Hepatocyte (in vitro differentiated cells): ENCODE results near the gene FBXO38. TPM values are rescaled to one million over a fixed set of nuclear protein-coding genes. Genes with fewer than 3 reads are reported as not detected.

Source experiments
- DNase-seq: peaks from one replicate; pipeline ENCODE4 v3.0.0-alpha.2; 2016; ENCODE audit warnings: low spot score
- H2AFZ ChIP-seq: fragments of 200-600 bp; sonication (generic); 2 replicates; pipeline ENCODE4 v1.6.0; 2016; ENCODE audit warnings: antibody characterized with exemption, mild to moderate bottlenecking
- H3K27ac ChIP-seq: fragments of 200-600 bp; sonication (generic); 2 replicates; pipeline ENCODE4 v1.5.1; 2016; ENCODE audit warnings: mild to moderate bottlenecking
- H3K27me3 ChIP-seq: fragments of 200-600 bp; sonication (generic); 2 replicates; pipeline ENCODE4 v1.6.1; 2016
- H3K36me3 ChIP-seq: fragments of 200-600 bp; sonication (generic); replicated peaks from 2 replicates; pipeline ENCODE4 v1.5.1; 2016; ENCODE audit warnings: low read depth; ENCODE audit not compliant: insufficient read depth
- H3K4me1 ChIP-seq: fragments of 200-600 bp; sonication (generic); 2 replicates; pipeline ENCODE4 v1.5.1; 2016; ENCODE audit warnings: mild to moderate bottlenecking, moderate library complexity; ENCODE audit not compliant: insufficient read depth
- H3K4me2 ChIP-seq: fragments of 200-600 bp; sonication (generic); 2 replicates; pipeline ENCODE4 v1.6.0; 2016
- H3K4me3 ChIP-seq: fragments of 200-600 bp; sonication (generic); 2 replicates; pipeline ENCODE4 v1.5.1; 2016; ENCODE audit warnings: mild to moderate bottlenecking
- H3K79me2 ChIP-seq: fragments of 200-600 bp; sonication (generic); 2 replicates; pipeline ENCODE4 v1.6.0; 2017; ENCODE audit warnings: mild to moderate bottlenecking
- H3K9me2 ChIP-seq: fragments of 200-600 bp; sonication (generic); replicated peaks from 2 replicates; pipeline ENCODE4 v1.6.0; 2017; ENCODE audit warnings: mild to moderate bottlenecking; ENCODE audit not compliant: insufficient read depth
- H3K9me3 ChIP-seq: fragments of 200-600 bp; sonication (generic); 2 replicates; pipeline ENCODE4 v1.5.1; 2016; ENCODE audit warnings: low read depth, mild to moderate bottlenecking
- H4K20me1 ChIP-seq: fragments of 200-600 bp; sonication (generic); 2 replicates; pipeline ENCODE4 v1.6.0; 2016; ENCODE audit warnings: mild to moderate bottlenecking; ENCODE audit not compliant: insufficient read depth, poor library complexity, severe bottlenecking
- EZH2 ChIP-seq: fragments of 200-600 bp; sonication (generic); IDR thresholded peaks from 2 replicates; pipeline ENCODE4 v1.6.1; 2016; ENCODE audit warnings: antibody characterized with exemption, mild to moderate bottlenecking, borderline replicate concordance
- EZH2phosphoT487 ChIP-seq: fragments of 200-600 bp; sonication (generic); IDR thresholded peaks from one replicate; pipeline ENCODE4 v1.6.1; 2018; ENCODE audit warnings: antibody characterized with exemption, mild to moderate bottlenecking, low read depth, moderate library complexity; ENCODE audit not compliant: unreplicated experiment, severe bottlenecking
- WGBS: methylation state at CpG from one replicate; pipeline ENCODE4 v1.1.6; 2016; ENCODE audit warnings: low lambda C conversion rate; ENCODE audit errors: missing lambda C conversion rate; 5-methylcytosine and 5-hydroxymethylcytosine counted together
- polyA plus RNA-seq: library from polyadenylated mRNA; unstranded; fragments of >200 nt; fragmentation: Nextera tagmentation; extraction: Ambion mirVana; gene quantifications from 2 replicates; pipeline ENCODE4 v1.2.1, GENCODE V29; 2016
- total RNA-seq: library from RNA; depleted of rRNA; stranded (reverse); fragments of >200 nt; gene quantifications from 2 replicates; pipeline ENCODE4 v1.2.3, GENCODE V29; 2014
- TF ChIP-seq, protein P1 (sequence below): fragments of 200-600 bp; sonication (generic); IDR thresholded peaks from 2 replicates; pipeline ENCODE4 v1.5.1; 2016; ENCODE audit warnings: antibody characterized with exemption, mild to moderate bottlenecking; ENCODE audit not compliant: poor library complexity

Gene FBXO38
- total and polyA plus RNA-seq, 2 experiments from 2014 or later, result 17.9 to 48.1 TPM

DNA sequence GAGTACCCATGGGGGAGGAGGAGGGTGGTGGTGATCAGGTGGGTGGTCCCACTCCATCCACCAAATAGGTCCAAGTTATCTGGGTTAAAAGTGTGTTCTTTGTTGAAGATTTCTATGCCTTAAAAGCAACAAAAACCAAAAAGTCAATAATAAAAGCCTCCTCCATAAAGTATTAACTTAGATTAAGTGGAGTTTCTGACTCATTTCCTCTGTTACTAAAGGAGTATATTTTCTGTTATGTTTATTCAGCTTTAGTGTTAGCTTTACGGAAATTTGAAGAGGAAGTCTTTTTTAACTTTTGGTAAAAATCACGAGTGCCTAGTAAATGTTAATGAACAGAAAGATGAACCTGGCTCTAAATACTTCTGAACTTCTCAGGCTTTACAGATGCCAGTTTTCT, 17.8 kb downstream of the FBXO38 start:
- Histone ChIP-seq H3K79me2 (peaks cover 18% of the 10 kb centered on the region), H3K4me2 (no peak overlapping the region), H3K36me3 (no peaks in the 10 kb centered on the region), H3K9me3 (no peaks in the 10 kb centered on the region), H3K27me3 (no peaks in the 10 kb centered on the region), H3K27ac (no peak overlapping the region), H3K9me2 (no peaks in the 10 kb centered on the region), H3K4me3 (no peak overlapping the region), H3K4me1 (peaks cover 3% of the 10 kb centered on the region), H4K20me1 (no peaks in the 10 kb centered on the region), H2AFZ (no peak overlapping the region)
- 80% methylated on average over 2 of the region's 2 CpGs for WGBS
- TF ChIP-seq EZH2 (no peak), EZH2phosphoT487 (no peak)
- TF ChIP-seq, protein P1, sequence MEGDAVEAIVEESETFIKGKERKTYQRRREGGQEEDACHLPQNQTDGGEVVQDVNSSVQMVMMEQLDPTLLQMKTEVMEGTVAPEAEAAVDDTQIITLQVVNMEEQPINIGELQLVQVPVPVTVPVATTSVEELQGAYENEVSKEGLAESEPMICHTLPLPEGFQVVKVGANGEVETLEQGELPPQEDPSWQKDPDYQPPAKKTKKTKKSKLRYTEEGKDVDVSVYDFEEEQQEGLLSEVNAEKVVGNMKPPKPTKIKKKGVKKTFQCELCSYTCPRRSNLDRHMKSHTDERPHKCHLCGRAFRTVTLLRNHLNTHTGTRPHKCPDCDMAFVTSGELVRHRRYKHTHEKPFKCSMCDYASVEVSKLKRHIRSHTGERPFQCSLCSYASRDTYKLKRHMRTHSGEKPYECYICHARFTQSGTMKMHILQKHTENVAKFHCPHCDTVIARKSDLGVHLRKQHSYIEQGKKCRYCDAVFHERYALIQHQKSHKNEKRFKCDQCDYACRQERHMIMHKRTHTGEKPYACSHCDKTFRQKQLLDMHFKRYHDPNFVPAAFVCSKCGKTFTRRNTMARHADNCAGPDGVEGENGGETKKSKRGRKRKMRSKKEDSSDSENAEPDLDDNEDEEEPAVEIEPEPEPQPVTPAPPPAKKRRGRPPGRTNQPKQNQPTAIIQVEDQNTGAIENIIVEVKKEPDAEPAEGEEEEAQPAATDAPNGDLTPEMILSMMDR, result no peak
- DNase-seq, result no peak

DNA sequence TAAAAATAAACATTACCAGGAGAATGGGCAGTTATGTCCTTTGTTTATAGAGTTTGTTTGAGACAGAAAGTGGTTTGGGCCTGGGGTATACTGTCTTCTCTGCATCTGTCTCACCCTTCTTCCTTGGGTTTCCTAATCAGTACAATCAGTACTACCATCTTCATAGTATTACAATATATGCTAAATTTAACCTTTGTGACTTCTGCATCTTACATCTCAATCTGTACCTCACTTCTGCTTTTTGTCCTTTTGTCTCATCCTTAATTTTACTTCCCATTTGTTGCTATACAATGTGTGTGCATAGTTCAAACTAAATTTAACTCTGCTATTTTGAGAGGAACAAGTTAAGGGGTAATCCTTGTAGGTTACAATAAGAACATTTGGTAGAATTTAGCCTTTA, 19.6 kb downstream of the FBXO38 start:
- no peaks in the 10 kb centered on the region for H3K36me3 ChIP-seq
- H3K27ac ChIP-seq, result no peak overlapping the region

DNA sequence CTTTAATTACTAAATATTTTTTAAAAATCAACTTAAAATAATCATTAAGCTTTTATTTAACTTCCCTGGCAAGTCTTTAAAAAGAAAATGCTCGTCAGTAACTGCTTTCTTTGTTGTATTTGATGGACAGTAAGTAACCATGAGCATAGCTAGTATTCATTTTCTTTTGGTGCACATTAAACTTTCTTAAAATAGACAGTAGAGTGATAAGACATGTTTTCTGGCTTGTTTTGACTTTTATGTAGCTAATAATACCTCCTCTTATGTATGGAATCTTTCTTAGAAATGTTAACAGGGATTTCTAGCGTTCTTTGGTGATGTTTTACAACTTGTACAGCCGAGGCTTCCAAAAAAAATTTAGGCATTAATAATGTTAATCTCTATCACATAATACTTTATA, 22.6 kb downstream of the FBXO38 start:
- no peaks in the 10 kb centered on the region for H3K9me2 ChIP-seq
- no peaks in the 10 kb centered on the region for H3K9me3 ChIP-seq
- no peak overlapping the region for H2AFZ ChIP-seq
- no peaks in the 10 kb centered on the region for H3K27me3 ChIP-seq
- 94% methylated on average over 3 of the region's 3 CpGs for WGBS
- H3K4me3 ChIP-seq, result no peak overlapping the region
- no peaks in the 10 kb centered on the region for H3K4me1 ChIP-seq
- no peaks in the 10 kb centered on the region for H4K20me1 ChIP-seq
- H3K27ac ChIP-seq, result no peak overlapping the region
- no peak overlapping the region for H3K4me2 ChIP-seq
- no peaks in the 10 kb centered on the region for H3K36me3 ChIP-seq
- no peak for DNase-seq
- H3K79me2 ChIP-seq, result peaks cover 5% of the 10 kb centered on the region
- TF ChIP-seq EZH2phosphoT487 (no peak), EZH2 (no peak)

More for the DNA sequence above, 19.6 kb downstream of the FBXO38 start:
- TF ChIP-seq EZH2 (no peak), EZH2phosphoT487 (no peak)
- TF ChIP-seq, protein P1, result no peak
- DNase-seq, result no peak
- no peak overlapping the region for H3K4me2 ChIP-seq
- no peak overlapping the region for H3K4me3 ChIP-seq
- no peaks in the 10 kb centered on the region for H4K20me1 ChIP-seq
- peaks cover 3% of the 10 kb centered on the region for H3K4me1 ChIP-seq
- H3K27me3 ChIP-seq, result no peaks in the 10 kb centered on the region
- no peaks in the 10 kb centered on the region for H3K9me2 ChIP-seq
- H2AFZ ChIP-seq, result no peak overlapping the region
- H3K9me3 ChIP-seq, result no peaks in the 10 kb centered on the region
- peaks cover 12% of the 10 kb centered on the region for H3K79me2 ChIP-seq

DNA sequence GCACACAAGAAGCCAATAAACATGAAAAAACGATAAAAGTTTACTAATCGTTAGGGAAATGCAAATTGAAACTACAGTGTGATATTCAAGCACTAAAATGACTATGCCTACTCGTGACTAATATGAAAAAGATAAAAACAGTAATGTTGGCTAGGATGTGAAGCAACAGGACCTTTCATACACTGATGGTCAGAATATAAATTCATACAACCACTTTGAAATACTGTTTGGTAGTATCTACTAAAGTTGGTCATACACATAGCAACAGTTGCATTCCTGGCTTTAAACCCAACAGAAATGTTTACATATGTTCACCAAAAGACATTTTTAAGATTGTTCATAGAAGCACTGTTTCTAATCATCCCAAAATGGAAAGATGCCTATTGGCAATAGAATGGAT, 24.3 kb downstream of the FBXO38 start:
- Histone ChIP-seq H2AFZ (no peak overlapping the region), H3K27me3 (no peaks in the 10 kb centered on the region), H3K4me3 (no peak overlapping the region), H3K4me2 (no peak overlapping the region), H3K36me3 (no peaks in the 10 kb centered on the region), H4K20me1 (no peaks in the 10 kb centered on the region), H3K9me3 (no peaks in the 10 kb centered on the region), H3K79me2 (no peaks in the 10 kb centered on the region), H3K27ac (no peak overlapping the region), H3K9me2 (no peaks in the 10 kb centered on the region), H3K4me1 (no peaks in the 10 kb centered on the region)
- TF ChIP-seq EZH2 (no peak), EZH2phosphoT487 (no peak)
- TF ChIP-seq, protein P1, result no peak
- WGBS, result 94% methylated on average over 3 of the region's 3 CpGs
- no peak for DNase-seq
